Measurements from ENCODE around the gene UGT2B11. TPM values are rescaled to one million over a fixed set of nuclear protein-coding genes. Genes with fewer than 3 reads are reported as not detected.
"Not testable (repeated sequence)": the region's sequence is repeated elsewhere in the genome, so short reads cannot be mapped to it uniquely, and the experiment has no call there.

The UGT2B11 gene
- polyA plus RNA-seq, 3 donors: 1.8 to 3.9 (median 2.4) TPM

GRCh38 chr4:69170233-69171134 is 44.1 kb downstream of the UGT2B11 start:
- DNase-seq (ENCODE audit: low read depth in 3 of 3, low spot score in 2 of 3): peak; percentile 5 to 19 (median 16)

- DNase-seq (ENCODE audit: low read depth in 3 of 3, low spot score in 2 of 3): not testable (repeated sequence)
Observed at GRCh38 chr4:69169171-69169570, 45.4 kb downstream of the UGT2B11 start.

GRCh38 chr4:69167300-69167699 is 47.2 kb downstream of the UGT2B11 start:
- DNase-seq (ENCODE audit: low read depth in 3 of 3, low spot score in 2 of 3): no peak

- DNase-seq (ENCODE audit: low read depth in 3 of 3, low spot score in 2 of 3): not testable (repeated sequence)
Observed at GRCh38 chr4:69166376-69166775, 48.2 kb downstream of the UGT2B11 start.

- not testable (repeated sequence) for DNase-seq (ENCODE audit: low read depth in 3 of 3, low spot score in 2 of 3)
Observed at GRCh38 chr4:69165707-69166106, 48.8 kb downstream of the UGT2B11 start.

GRCh38 chr4:69156913-69157312 is 57.6 kb downstream of the UGT2B11 start:
- DNase-seq (ENCODE audit: low read depth in 3 of 3, low spot score in 2 of 3): no peak

GRCh38 chr4:69154021-69154420 is 60.5 kb downstream of the UGT2B11 start:
- DNase-seq (ENCODE audit: low read depth in 3 of 3, low spot score in 2 of 3): no peak

Other genes with a start within 250 kb of the UGT2B11 start
- 10 to 100 TPM; 71.2 to 97.9 (median 96.3) TPM for gene UGT2B7, start 118.3 kb downstream of the UGT2B11 start, polyA plus RNA-seq (ENCODE audit: insufficient read length in 3 of 3)
- gene UGT2B28, start 65.7 kb upstream of the UGT2B11 start, polyA plus RNA-seq (ENCODE audit: insufficient read length in 3 of 3): under 1 TPM in 2 of 3 donors, not detected in 1; 0.16 to 0.61 TPM

Data from right renal cortex interstitium (tissue), 3 donors.